Ishikawa (cell line): ENCODE results near the gene MAD1L1.

Source experiments
- CEBPB ChIP-seq: IDR thresholded peaks from 2 replicates; pipeline ENCODE4 v1.6.1; 2012
- CREB1 ChIP-seq: IDR thresholded peaks from 2 replicates; pipeline ENCODE4 v1.6.1; 2012; ENCODE audit warnings: low read depth
- EGR1 ChIP-seq: IDR thresholded peaks from 2 replicates; pipeline ENCODE4 v1.6.1; 2012
- EP300 ChIP-seq: IDR thresholded peaks from 2 replicates; pipeline ENCODE4 v1.6.1; 2012; ENCODE audit warnings: borderline replicate concordance
- FOXM1 ChIP-seq: IDR thresholded peaks from 2 replicates; pipeline ENCODE4 v1.6.1; 2012; ENCODE audit warnings: low read depth, borderline replicate concordance
- NFIC ChIP-seq: IDR thresholded peaks from 2 replicates; pipeline ENCODE4 v1.6.1; 2012
- RAD21 ChIP-seq: IDR thresholded peaks from 2 replicates; pipeline ENCODE4 v1.6.1; 2012; ENCODE audit warnings: low read depth
- TAF1 ChIP-seq: IDR thresholded peaks from 2 replicates; pipeline ENCODE4 v1.6.1; 2012; ENCODE audit warnings: low read depth, mild to moderate bottlenecking
- TCF12 ChIP-seq: IDR thresholded peaks from 2 replicates; pipeline ENCODE4 v1.6.1; 2012; ENCODE audit warnings: low read depth
- TEAD4 ChIP-seq: IDR thresholded peaks from 2 replicates; pipeline ENCODE4 v1.6.1; 2012
- YY1 ChIP-seq: IDR thresholded peaks from 2 replicates; pipeline ENCODE4 v1.6.1; 2012; ENCODE audit warnings: low read depth
- ZBTB7A ChIP-seq: IDR thresholded peaks from 2 replicates; pipeline ENCODE4 v1.6.1; 2012; ENCODE audit warnings: low read depth
- TF ChIP-seq, protein P1 (sequence below): IDR thresholded peaks from 2 replicates; pipeline ENCODE4 v1.6.1; 2012
- TF ChIP-seq, protein P2 (sequence below): IDR thresholded peaks from 2 replicates; pipeline ENCODE4 v1.6.1; 2012; ENCODE audit warnings: low read depth, mild to moderate bottlenecking
- TF ChIP-seq, protein P3 (sequence below): IDR thresholded peaks from 2 replicates; pipeline ENCODE4 v1.6.1; 2012

MAD1L1 gene

DNA sequence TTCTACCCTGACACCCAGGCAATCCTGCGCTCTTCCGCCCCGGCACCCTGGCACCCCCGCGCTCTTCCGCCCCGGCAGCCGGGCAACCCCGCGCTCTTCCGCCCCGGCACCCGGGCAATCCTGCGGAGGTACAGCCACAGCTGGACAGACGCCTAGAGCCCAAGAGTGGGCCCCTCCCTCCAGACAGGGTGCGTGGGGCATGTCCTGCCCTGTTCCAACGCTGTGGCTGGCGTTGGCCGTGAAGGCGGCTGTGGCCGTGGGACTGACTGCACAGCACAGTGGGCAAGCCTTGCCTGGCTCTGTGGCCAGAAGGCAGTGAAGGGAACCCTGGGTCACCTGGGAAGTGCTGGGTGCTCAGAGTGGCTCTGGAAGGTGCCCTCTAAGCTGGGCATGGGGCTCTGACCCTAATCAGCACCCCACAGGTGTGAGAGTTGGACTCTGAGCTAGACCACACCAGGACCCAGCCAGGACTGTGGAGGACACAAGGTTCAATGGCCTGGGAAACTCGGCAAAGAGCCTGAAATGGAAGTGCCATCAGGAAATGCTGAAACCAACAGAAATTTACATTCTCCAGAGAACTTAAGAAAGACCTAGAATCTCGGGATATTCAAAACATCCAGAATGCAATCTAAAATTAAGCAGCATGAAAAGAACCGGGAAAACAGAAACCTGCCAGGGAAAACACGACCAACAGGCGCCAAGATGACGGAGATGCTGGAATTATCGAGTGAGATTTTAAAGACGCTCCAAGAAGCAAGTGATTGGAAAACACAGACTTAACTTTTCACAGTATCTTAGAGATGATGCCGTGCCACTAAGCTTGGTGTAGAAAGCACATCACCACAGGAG is 309.1 kb downstream of the MAD1L1 start:
- TF ChIP-seq EP300 (no peak), TCF12 (no peak), RAD21 (no peak), TAF1 (no peak), NFIC (no peak), CREB1 (no peak)
- TF ChIP-seq, protein P1, sequence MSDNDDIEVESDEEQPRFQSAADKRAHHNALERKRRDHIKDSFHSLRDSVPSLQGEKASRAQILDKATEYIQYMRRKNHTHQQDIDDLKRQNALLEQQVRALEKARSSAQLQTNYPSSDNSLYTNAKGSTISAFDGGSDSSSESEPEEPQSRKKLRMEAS, result no peak

DNA sequence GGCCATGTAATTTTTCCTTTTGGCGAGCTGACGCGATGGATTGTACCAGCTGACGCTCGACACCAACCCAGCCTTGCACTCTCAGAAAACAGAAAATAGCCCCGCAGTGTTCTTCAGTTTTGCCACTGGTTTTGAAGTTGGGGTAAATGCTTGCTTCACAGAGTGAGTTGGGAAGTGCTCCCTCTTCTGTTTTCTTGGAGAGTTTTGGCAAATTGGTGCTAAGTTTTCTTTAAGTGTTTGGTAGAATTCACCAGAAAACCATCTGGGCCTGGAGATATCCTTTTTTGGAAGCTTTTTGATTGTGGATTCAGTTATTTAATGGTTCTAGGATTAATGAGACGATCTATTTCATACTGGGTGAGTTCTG is 309.9 kb downstream of the MAD1L1 start:
- TF ChIP-seq YY1 (no peak), TEAD4 (no peak), CREB1 (no peak), RAD21 (no peak), FOXM1 (no peak), EGR1 (no peak), EP300 (no peak)

DNA sequence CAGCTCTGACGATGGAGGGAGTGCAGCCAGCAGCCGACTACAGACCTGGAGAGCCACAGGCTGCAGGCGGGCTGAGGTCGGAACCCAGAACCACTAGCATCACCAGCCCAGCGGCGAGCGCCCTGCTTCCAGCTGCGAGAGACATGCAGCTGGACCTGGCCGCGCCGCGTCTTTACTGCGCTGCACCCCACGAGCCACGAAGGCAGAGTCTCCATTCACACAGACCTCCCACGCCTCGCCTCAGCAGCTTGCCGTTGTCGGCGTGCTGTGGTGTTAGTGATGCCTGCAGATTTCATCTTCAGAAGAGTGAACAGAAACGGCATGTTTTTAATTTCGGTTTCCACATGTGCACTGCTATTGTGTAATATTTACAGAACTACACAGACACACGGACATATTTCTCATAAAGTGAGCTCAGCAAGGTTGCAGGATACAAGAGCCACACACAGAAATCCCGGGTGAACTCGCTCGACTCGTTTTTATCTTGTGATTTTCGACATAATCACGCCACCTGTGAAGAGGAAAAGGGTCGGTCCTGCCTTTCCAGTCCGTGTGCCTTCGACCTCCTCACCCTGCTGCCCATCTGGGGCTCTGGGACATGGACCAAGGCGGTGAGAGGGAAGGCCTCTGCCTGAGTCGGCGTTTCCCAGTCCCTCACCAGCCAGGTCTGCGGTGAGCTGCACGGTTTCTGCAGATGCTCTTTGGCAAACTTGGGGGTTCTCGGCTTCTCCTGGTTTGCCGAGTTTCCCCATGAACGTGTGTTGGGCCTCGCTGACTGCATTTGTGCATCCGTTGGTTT is 310.5 kb downstream of the MAD1L1 start:
- no peak for TF ChIP-seq TCF12
- no peak for TF ChIP-seq EP300
- TF ChIP-seq TAF1, result no peak
- TF ChIP-seq NFIC, result no peak
- TF ChIP-seq RAD21, result no peak
- TF ChIP-seq CREB1, result no peak
- TF ChIP-seq, protein P2, sequence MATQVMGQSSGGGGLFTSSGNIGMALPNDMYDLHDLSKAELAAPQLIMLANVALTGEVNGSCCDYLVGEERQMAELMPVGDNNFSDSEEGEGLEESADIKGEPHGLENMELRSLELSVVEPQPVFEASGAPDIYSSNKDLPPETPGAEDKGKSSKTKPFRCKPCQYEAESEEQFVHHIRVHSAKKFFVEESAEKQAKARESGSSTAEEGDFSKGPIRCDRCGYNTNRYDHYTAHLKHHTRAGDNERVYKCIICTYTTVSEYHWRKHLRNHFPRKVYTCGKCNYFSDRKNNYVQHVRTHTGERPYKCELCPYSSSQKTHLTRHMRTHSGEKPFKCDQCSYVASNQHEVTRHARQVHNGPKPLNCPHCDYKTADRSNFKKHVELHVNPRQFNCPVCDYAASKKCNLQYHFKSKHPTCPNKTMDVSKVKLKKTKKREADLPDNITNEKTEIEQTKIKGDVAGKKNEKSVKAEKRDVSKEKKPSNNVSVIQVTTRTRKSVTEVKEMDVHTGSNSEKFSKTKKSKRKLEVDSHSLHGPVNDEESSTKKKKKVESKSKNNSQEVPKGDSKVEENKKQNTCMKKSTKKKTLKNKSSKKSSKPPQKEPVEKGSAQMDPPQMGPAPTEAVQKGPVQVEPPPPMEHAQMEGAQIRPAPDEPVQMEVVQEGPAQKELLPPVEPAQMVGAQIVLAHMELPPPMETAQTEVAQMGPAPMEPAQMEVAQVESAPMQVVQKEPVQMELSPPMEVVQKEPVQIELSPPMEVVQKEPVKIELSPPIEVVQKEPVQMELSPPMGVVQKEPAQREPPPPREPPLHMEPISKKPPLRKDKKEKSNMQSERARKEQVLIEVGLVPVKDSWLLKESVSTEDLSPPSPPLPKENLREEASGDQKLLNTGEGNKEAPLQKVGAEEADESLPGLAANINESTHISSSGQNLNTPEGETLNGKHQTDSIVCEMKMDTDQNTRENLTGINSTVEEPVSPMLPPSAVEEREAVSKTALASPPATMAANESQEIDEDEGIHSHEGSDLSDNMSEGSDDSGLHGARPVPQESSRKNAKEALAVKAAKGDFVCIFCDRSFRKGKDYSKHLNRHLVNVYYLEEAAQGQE, result no peak
- no peak for TF ChIP-seq YY1
- no peak for TF ChIP-seq CEBPB

DNA sequence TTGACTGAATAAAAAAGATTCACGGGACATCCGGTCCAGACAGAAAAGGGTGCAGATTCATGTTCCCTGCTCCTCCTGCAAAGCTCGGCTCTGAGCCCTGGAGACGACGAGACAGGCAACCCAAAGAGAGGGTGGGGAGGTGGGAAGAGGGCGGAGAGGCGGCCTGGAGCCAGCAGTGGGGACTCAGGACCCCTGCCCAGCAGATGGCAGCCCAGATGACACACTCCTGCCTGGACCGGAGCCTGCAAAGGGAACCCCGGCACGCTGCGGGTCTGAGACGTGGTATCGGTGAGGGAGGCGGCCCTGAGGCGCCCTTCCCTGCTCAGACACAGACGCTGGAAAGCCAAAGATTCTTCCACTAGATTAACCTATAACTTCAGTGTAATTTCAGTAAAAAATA is 311.9 kb downstream of the MAD1L1 start:
- TF ChIP-seq YY1 (no peak), FOXM1 (no peak), EP300 (no peak), NFIC (no peak), CREB1 (no peak), TEAD4 (no peak)

DNA sequence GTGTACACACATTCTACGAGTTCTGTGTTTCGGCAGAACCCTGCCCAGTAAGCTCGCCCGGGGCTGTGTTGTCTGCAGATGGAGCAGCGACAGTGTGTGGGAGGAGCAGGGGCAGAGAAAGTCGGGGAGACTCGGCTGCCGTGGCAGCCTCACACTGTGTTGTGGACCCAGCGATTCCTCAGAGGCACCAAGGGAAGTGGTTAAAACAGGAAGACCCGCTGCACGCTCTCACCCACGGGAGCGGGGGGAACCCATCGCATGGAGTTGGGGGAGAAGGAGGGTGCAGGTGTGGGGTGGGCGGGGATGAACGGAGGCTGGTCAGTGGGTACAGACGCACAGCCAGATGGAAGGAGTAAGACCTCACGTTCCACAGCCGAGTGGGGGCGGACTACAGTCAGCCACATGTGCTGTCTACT is 312.5 kb downstream of the MAD1L1 start:
- TF ChIP-seq YY1, result no peak
- TF ChIP-seq NFIC, result no peak
- TF ChIP-seq, protein P1, result no peak
- no peak for TF ChIP-seq TEAD4
- TF ChIP-seq FOXM1, result no peak
- TF ChIP-seq CREB1, result no peak
- no peak for TF ChIP-seq RAD21

DNA sequence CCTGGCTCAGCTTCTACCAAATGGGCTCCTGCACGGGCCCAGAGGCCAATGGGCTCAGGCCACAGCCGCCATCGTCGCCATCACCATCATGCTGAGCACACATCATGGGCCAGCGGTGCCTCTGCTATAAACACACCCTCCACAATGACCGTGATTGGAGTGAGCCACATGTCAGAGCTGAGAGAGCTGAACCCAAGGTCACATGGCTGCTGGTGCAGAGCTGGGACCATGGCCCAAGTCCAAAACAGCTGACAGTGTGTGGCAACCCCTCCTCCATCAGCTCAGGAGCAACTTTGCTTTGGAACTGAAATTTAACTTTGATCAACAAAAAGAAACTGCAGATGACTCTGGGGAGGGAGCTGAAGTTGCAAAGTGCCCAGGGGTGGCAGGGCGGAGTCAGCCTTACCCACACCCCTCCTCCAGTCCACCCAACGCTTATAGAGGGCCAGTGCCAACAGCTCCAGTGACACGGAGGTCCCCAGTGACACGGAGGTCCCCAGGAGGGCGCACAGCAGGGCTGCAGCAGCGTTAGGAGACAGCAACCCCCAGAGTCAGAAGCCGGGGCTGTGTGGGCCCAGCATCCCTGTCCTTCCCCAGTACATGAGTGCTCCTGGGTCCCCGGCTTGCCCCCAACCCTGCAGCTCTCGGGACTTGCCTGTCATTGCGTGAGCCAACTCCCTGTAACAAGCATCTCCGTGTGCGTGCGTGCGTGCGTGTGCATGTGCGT is 313.0 kb downstream of the MAD1L1 start:
- TF ChIP-seq EP300, result no peak
- TF ChIP-seq CREB1, result no peak
- no peak for TF ChIP-seq RAD21
- TF ChIP-seq ZBTB7A, result no peak
- TF ChIP-seq TCF12, result no peak
- TF ChIP-seq YY1, result no peak
- TF ChIP-seq, protein P2, result no peak
- no peak for TF ChIP-seq FOXM1
- no peak for TF ChIP-seq CEBPB
- TF ChIP-seq TAF1, result no peak
- no peak for TF ChIP-seq NFIC
- TF ChIP-seq, protein P3, sequence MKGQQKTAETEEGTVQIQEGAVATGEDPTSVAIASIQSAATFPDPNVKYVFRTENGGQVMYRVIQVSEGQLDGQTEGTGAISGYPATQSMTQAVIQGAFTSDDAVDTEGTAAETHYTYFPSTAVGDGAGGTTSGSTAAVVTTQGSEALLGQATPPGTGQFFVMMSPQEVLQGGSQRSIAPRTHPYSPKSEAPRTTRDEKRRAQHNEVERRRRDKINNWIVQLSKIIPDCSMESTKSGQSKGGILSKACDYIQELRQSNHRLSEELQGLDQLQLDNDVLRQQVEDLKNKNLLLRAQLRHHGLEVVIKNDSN, result no peak
- TF ChIP-seq EGR1, result no peak
